ENCODE results near the gene HIPK2. TPM values are rescaled to one million over a fixed set of nuclear protein-coding genes. Genes with fewer than 3 reads are reported as not detected.

The HIPK2 gene
- total and polyA plus RNA-seq, 7 donors, result 2.4 to 15.7 (median 7.9) TPM

GRCh38 chr7:139660317-139661042, 117.3 kb downstream of the HIPK2 start:
- Histone ChIP-seq H3K9me3 (no peaks in the 10 kb centered on the region), H3K4me1 (peaks cover 0 to 27% (median 2%) of the 10 kb centered on the region in 4 donors), H3K27ac (peak overlapping the region in 1 of 4 donors; percentile 19), H3K4me3 (no peak overlapping the region), H3K36me3 (no peaks in the 10 kb centered on the region), H3K27me3 (no peaks in the 10 kb centered on the region)
- TF ChIP-seq CTCF (IDR thresholded peaks at IDR 0.05), result no peak
- no peak for TF ChIP-seq POLR2AphosphoS5 (IDR thresholded peaks at IDR 0.05)
- TF ChIP-seq POLR2A (IDR thresholded peaks at IDR 0.05), result no peak
- no peak for TF ChIP-seq EP300 (IDR thresholded peaks at IDR 0.05)
- no peak for DNase-seq
- intact Hi-C loops (cut with DNase I), result no loop called here
- 25 to 73% methylated on average over 10 of the region's 10 CpGs for WGBS, 2 donors

- no peak overlapping the region for H3K4me3 ChIP-seq
- H3K9me3 ChIP-seq, result no peaks in the 10 kb centered on the region
- TF ChIP-seq POLR2A (IDR thresholded peaks at IDR 0.05), result no peak
- no peak for TF ChIP-seq EP300 (IDR thresholded peaks at IDR 0.05)
- no peak for TF ChIP-seq CTCF (IDR thresholded peaks at IDR 0.05)
- no peak for TF ChIP-seq POLR2AphosphoS5 (IDR thresholded peaks at IDR 0.05)
- H3K4me1 ChIP-seq, result peaks cover 0 to 27% (median 2%) of the 10 kb centered on the region in 4 donors
- DNase-seq, result no peak
- no peaks in the 10 kb centered on the region for H3K27me3 ChIP-seq
- WGBS, 2 donors, result 27 to 81% methylated on average over 2 of the region's 2 CpGs
- intact Hi-C loops (cut with DNase I), result no loop called here
- no peak overlapping the region for H3K27ac ChIP-seq
- no peaks in the 10 kb centered on the region for H3K36me3 ChIP-seq
Measured at GRCh38 chr7:139659922-139660316, 117.9 kb downstream of the HIPK2 start.

- intact Hi-C loops (cut with DNase I), result no loop called here
- peaks cover 0 to 27% (median 2%) of the 10 kb centered on the region in 4 donors for H3K4me1 ChIP-seq
- TF ChIP-seq POLR2AphosphoS5 (IDR thresholded peaks at IDR 0.05) (no peak), CTCF (IDR thresholded peaks at IDR 0.05) (no peak), EP300 (IDR thresholded peaks at IDR 0.05) (no peak), POLR2A (IDR thresholded peaks at IDR 0.05) (no peak)
- 90 to 94% methylated on average over 14 of the region's 14 CpGs for WGBS, 2 donors
- H3K27ac ChIP-seq, result no peak overlapping the region
- no peaks in the 10 kb centered on the region for H3K27me3 ChIP-seq
- H3K36me3 ChIP-seq, result no peaks in the 10 kb centered on the region
- H3K4me3 ChIP-seq, result no peak overlapping the region
- no peak for DNase-seq
- H3K9me3 ChIP-seq, result no peaks in the 10 kb centered on the region
Measured at GRCh38 chr7:139658908-139659675, 118.7 kb downstream of the HIPK2 start.

- WGBS, 2 donors, result 69 to 84% methylated on average over 3 of the region's 3 CpGs
Measured at GRCh38 chr7:139658296-139658695, 119.5 kb downstream of the HIPK2 start.

More at GRCh38 chr7:139658296-139658695, 119.5 kb downstream of the HIPK2 start:
- H3K27me3 ChIP-seq, result no peaks in the 10 kb centered on the region
- no peak overlapping the region for H3K27ac ChIP-seq
- TF ChIP-seq POLR2AphosphoS5 (IDR thresholded peaks at IDR 0.05) (no peak), POLR2A (IDR thresholded peaks at IDR 0.05) (no peak), CTCF (IDR thresholded peaks at IDR 0.05) (no peak), EP300 (IDR thresholded peaks at IDR 0.05) (no peak)
- H3K36me3 ChIP-seq, result no peaks in the 10 kb centered on the region
- intact Hi-C loops (cut with DNase I), result no loop called here
- H3K4me3 ChIP-seq, result no peak overlapping the region
- peaks cover 0 to 27% (median 2%) of the 10 kb centered on the region in 4 donors for H3K4me1 ChIP-seq
- no peaks in the 10 kb centered on the region for H3K9me3 ChIP-seq
- no peak for DNase-seq
